HCT116 (cell line): Measurements from ENCODE around the gene RNF227. TPM values are rescaled to one million over a fixed set of nuclear protein-coding genes. Genes with fewer than 3 reads are reported as not detected.

Experiments
- ATAC-seq: fragments of 200-7000 bp; cut with Tn5 transposase; 2 replicates; pipeline ENCODE4 v1.9.1; 2020; ENCODE audit warnings: mild to moderate bottlenecking, moderate library complexity
- BruUV-seq: library from RNA; stranded (reverse); fragments of 400-500 nt; replicated peaks from 2 replicates; lab custom pipeline; 2021; lab: Mats Ljungman, UMichigan
- CTCF ChIA-PET: fragments of 300-600 bp; sonication (Branson Sonifier 250); formaldehyde crosslinking; loops from one replicate; lab custom pipeline; 2021; ENCODE audit warnings: antibody characterized with exemption; lab: Charles Lee
- POLR2A ChIA-PET: fragments of 300-600, 350-600 bp; sonication (Branson Sonifier 250); formaldehyde crosslinking; loops from one replicate; lab custom pipeline; 2021; ENCODE audit warnings: antibody characterized with exemption; lab: Charles Lee
- RAD21 ChIA-PET, 2 experiments: fragments of 300-600 bp; sonication (Branson Sonifier 250); formaldehyde crosslinking; loops; one replicate each; lab custom pipeline; 2023; ENCODE audit warnings: low total read pairs in 2 of 2; ENCODE audit not compliant: uncharacterized antibody in 2 of 2, unreplicated experiment in 2 of 2, low non-redundant PET in 1 of 2; lab: Charles Lee
- DNase-seq: peaks from one replicate; pipeline ENCODE4 v3.0.0-alpha.2; 2010; ENCODE audit warnings: low read depth, low spot score
- H2AFZ ChIP-seq: fragments of 200-600 bp; shearing (Covaris generic), sonication (generic); 2 replicates; pipeline ENCODE4 v1.6.1; 2017; ENCODE audit warnings: low read depth, mixed run types, mixed read lengths, antibody characterized with exemption, low read length; ENCODE audit not compliant: poor library complexity, severe bottlenecking
- H3K27ac ChIP-seq: 2 replicates; pipeline ENCODE4 v1.5.1; 2012; ENCODE audit warnings: low read depth, low read length
- H3K27me3 ChIP-seq: fragments of 200-600 bp; sonication (generic); 2 replicates; pipeline ENCODE4 v1.6.1; 2016; ENCODE audit warnings: mixed run types, low read length, mixed read lengths; ENCODE audit not compliant: insufficient read depth
- H3K36me3 ChIP-seq, 2 experiments: fragments of 200-500 bp in 1 of 2; fragments of 200-600 bp in 1 of 2; sonication (Bioruptor generic) in 1 of 2; sonication (generic) in 1 of 2; 2 replicates each; pipeline versions ENCODE4 v1.5.1 to v1.6.1; 2014 to 2016; ENCODE audit warnings: low read length in 2 of 2, inconsistent platforms in 1 of 2, mixed read lengths in 1 of 2, mixed run types in 1 of 2; ENCODE audit not compliant: insufficient read depth in 2 of 2, control insufficient read depth in 1 of 2
- H3K4me1 ChIP-seq, 2 experiments: fragments of 200-600 bp in 1 of 2; sonication (generic) in 1 of 2; 2 replicates each; pipeline versions ENCODE4 v1.5.1 to v1.6.1; 2012 to 2017; ENCODE audit warnings: low read length in 2 of 2, inconsistent platforms in 1 of 2, mild to moderate bottlenecking in 1 of 2, mixed read lengths in 1 of 2, mixed run types in 1 of 2, moderate library complexity in 1 of 2; ENCODE audit not compliant: insufficient read depth in 2 of 2, control insufficient read depth in 1 of 2
- H3K4me2 ChIP-seq: fragments of 200-600 bp; sonication (generic); 2 replicates; pipeline ENCODE4 v1.6.1; 2017; ENCODE audit warnings: mixed run types, low read length, mixed read lengths
- H3K4me3 ChIP-seq, 2 experiments: fragments of 200-600 bp in 1 of 2; sonication (generic) in 1 of 2; replicated peaks in 1 of 2; 2 replicates each; pipeline ENCODE4 v1.5.1; 2011 to 2016; ENCODE audit warnings: low read length in 2 of 2, control low read depth in 1 of 2, low read depth in 1 of 2, mild to moderate bottlenecking in 1 of 2, mixed read lengths in 1 of 2, mixed run types in 1 of 2
- H3K79me2 ChIP-seq: fragments of 200-600 bp; sonication (generic); 2 replicates; pipeline ENCODE4 v1.6.1; 2017; ENCODE audit warnings: mild to moderate bottlenecking, mixed run types, low read length, moderate library complexity, mixed read lengths; ENCODE audit not compliant: insufficient read depth
- H3K9ac ChIP-seq: fragments of 200-600 bp; sonication (generic); 2 replicates; pipeline ENCODE4 v1.6.1; 2016; ENCODE audit warnings: low read length, mixed read lengths
- H3K9me2 ChIP-seq: fragments of 200-600 bp; sonication (generic), shearing (Covaris generic); 2 replicates; pipeline ENCODE4 v1.6.1; 2017; ENCODE audit warnings: mixed run types, mild to moderate bottlenecking, moderate library complexity; ENCODE audit not compliant: insufficient read depth
- H3K9me3 ChIP-seq, 2 experiments: fragments of 200-500 bp in 1 of 2; fragments of 200-600 bp in 1 of 2; sonication (Bioruptor generic) in 1 of 2; sonication (generic) in 1 of 2; 2 replicates each; pipeline ENCODE4 v1.6.1; 2014 to 2017; ENCODE audit warnings: low read length in 2 of 2, mixed read lengths in 2 of 2, inconsistent platforms in 1 of 2, low read depth in 1 of 2, mild to moderate bottlenecking in 1 of 2, mixed run types in 1 of 2, moderate library complexity in 1 of 2; ENCODE audit not compliant: control insufficient read depth in 1 of 2, insufficient read depth in 1 of 2
- H4K20me1 ChIP-seq: fragments of 200-600 bp; sonication (generic), shearing (Covaris generic); 2 replicates; pipeline ENCODE4 v1.6.1; 2017; ENCODE audit warnings: mixed run types, mild to moderate bottlenecking, moderate library complexity; ENCODE audit not compliant: insufficient read depth
- ATF3 ChIP-seq: IDR thresholded peaks from 2 replicates; pipeline ENCODE4 v1.6.1; 2012
- CBX3 ChIP-seq: IDR thresholded peaks from 2 replicates; pipeline ENCODE4 v1.6.1; 2012; ENCODE audit warnings: low read depth
- CTCF ChIP-seq, 3 experiments: fragments of 200-600 bp in 1 of 3; sonication (generic) in 1 of 3; IDR thresholded peaks in 2 of 3; conservative IDR thresholded peaks in 1 of 3; 2 replicates each; pipeline ENCODE4 v1.5.1; 2012 to 2017; ENCODE audit warnings: low read depth in 2 of 3, low read length in 2 of 3, antibody characterized with exemption in 1 of 3, borderline replicate concordance in 1 of 3, control low read depth in 1 of 3, mild to moderate bottlenecking in 1 of 3, mixed read lengths in 1 of 3, mixed run types in 1 of 3, moderate library complexity in 1 of 3; ENCODE audit not compliant: insufficient read depth in 1 of 3
- EGR1 ChIP-seq: IDR thresholded peaks from 2 replicates; pipeline ENCODE4 v1.6.1; 2012; ENCODE audit warnings: low read depth
- ELF1 ChIP-seq: IDR thresholded peaks from 2 replicates; pipeline ENCODE4 v1.6.1; 2012; ENCODE audit warnings: low read depth, borderline replicate concordance
- EZH2 ChIP-seq: fragments of 200-600 bp; sonication (generic); IDR thresholded peaks from 2 replicates; pipeline ENCODE4 v1.6.1; 2017; ENCODE audit warnings: antibody characterized with exemption, mixed run types
- EZH2phosphoT487 ChIP-seq: fragments of 200-600 bp; IDR thresholded peaks from 2 replicates; pipeline ENCODE4 v1.6.1; 2018; ENCODE audit warnings: antibody characterized with exemption, borderline replicate concordance
- JUND ChIP-seq: IDR thresholded peaks from 2 replicates; pipeline ENCODE4 v1.6.1; 2012
- MAX ChIP-seq: IDR thresholded peaks from 2 replicates; pipeline ENCODE4 v1.6.1; 2012
- POLR2A ChIP-seq: IDR thresholded peaks from 2 replicates; pipeline ENCODE4 v1.7.0; 2011; ENCODE audit warnings: borderline replicate concordance; ENCODE audit not compliant: insufficient read depth, insufficient read length; ENCODE audit errors: extremely low read depth
- POLR2AphosphoS5 ChIP-seq: IDR thresholded peaks from 2 replicates; pipeline ENCODE4 v1.6.1; 2011; ENCODE audit warnings: mild to moderate bottlenecking, low read depth, low read length, moderate library complexity
- RAD21 ChIP-seq: IDR thresholded peaks from 2 replicates; pipeline ENCODE4 v1.6.1; 2012; ENCODE audit warnings: low read depth, mild to moderate bottlenecking
- REST ChIP-seq: IDR thresholded peaks from 2 replicates; pipeline ENCODE4 v1.6.1; 2012; ENCODE audit warnings: low read depth
- SP1 ChIP-seq: IDR thresholded peaks from 2 replicates; pipeline ENCODE4 v1.6.1; 2012; ENCODE audit warnings: low read depth
- SRF ChIP-seq: IDR thresholded peaks from 2 replicates; pipeline ENCODE4 v1.6.1; 2012; ENCODE audit warnings: low read depth
- TCF7L2 ChIP-seq: IDR thresholded peaks from 2 replicates; pipeline ENCODE4 v1.7.0; 2011; ENCODE audit warnings: borderline replicate concordance, inconsistent platforms; ENCODE audit not compliant: insufficient read depth, insufficient read length; ENCODE audit errors: extremely low read depth
- YY1 ChIP-seq: IDR thresholded peaks from 2 replicates; pipeline ENCODE4 v1.6.1; 2011; ENCODE audit warnings: low read length, low read depth, moderate library complexity, mild to moderate bottlenecking; ENCODE audit not compliant: insufficient replicate concordance; ENCODE audit errors: extremely low read depth
- ZBTB33 ChIP-seq: IDR thresholded peaks from 2 replicates; pipeline ENCODE4 v1.6.1; 2011; ENCODE audit warnings: mild to moderate bottlenecking, low read length, moderate library complexity; ENCODE audit not compliant: insufficient replicate concordance; ENCODE audit errors: extremely low read depth
- ZFX ChIP-seq: fragments of 450-650 bp; IDR thresholded peaks from 2 replicates; pipeline ENCODE4 v1.6.1; 2017
- ZNF274 ChIP-seq: fragments of 200-500 bp; sonication (Bioruptor generic); IDR thresholded peaks from 2 replicates; pipeline ENCODE4 v1.6.1; 2014; ENCODE audit warnings: mild to moderate bottlenecking, low read depth, low read length, inconsistent platforms
- intact Hi-C: fragments of 100-400 bp; cut with micrococcal nuclease; formaldehyde crosslinking; loops from 2 replicates; pipeline ENCODE4 v1.10.0; 2022
- total RNA-seq: library from RNA; stranded (reverse); gene quantifications from one replicate; pipeline ENCODE4 v1.2.1, GENCODE V29; 2021; ENCODE audit not compliant: unreplicated experiment

RNF227 gene
- total RNA-seq, 1 experiment from 2014 or later: 0.74 TPM

- TF ChIP-seq MAX: no peak
- no peak for TF ChIP-seq ZFX
- TF ChIP-seq EZH2phosphoT487: no peak
- TF ChIP-seq TCF7L2: no peak
- no peak for TF ChIP-seq YY1
- TF ChIP-seq ZNF274: no peak
- no peak for TF ChIP-seq EZH2
- TF ChIP-seq ZBTB33: no peak
- no peak for TF ChIP-seq JUND
- no peak for TF ChIP-seq RAD21
- TF ChIP-seq CTCF (IDR thresholded peaks at IDR 0.05 in 2 of 3, conservative IDR thresholded peaks at IDR 0.05 in 1 of 3; ENCODE audit: borderline replicate concordance in 1 of 3, insufficient read depth in 1 of 3, low read depth in 2 of 3, low read length in 2 of 3): no peak
- no peak for TF ChIP-seq SRF
- no peak for TF ChIP-seq ATF3
- TF ChIP-seq POLR2A: no peak
- TF ChIP-seq REST: no peak
- TF ChIP-seq ELF1: no peak
- no peak for TF ChIP-seq CBX3
- no peak for TF ChIP-seq POLR2AphosphoS5
- no peak for TF ChIP-seq EGR1
- TF ChIP-seq SP1: no peak
- Histone ChIP-seq H3K4me1 (no peaks in the 10 kb centered on the region), H3K9me3 (no peaks in the 10 kb centered on the region), H3K79me2 (no peaks in the 10 kb centered on the region), H3K9me2 (no peaks in the 10 kb centered on the region), H2AFZ (no peak overlapping the region), H3K4me2 (no peak overlapping the region), H3K27me3 (no peaks in the 10 kb centered on the region), H3K36me3 (peaks cover 45 to 52% of the 10 kb centered on the region in 2 experiments), H3K4me3 (no peak overlapping the region), H3K27ac (no peak overlapping the region), H4K20me1 (no peaks in the 10 kb centered on the region), H3K9ac (no peak overlapping the region)
- intact Hi-C loops: no loop called here
- no TSS peak for BruUV-seq
- POLR2A ChIA-PET: no interaction called here
- no peak for ATAC-seq
- CTCF ChIA-PET: interaction anchor here (1.4 kb wide), 1 partner anchor 94 kb away, joined by 3 read pairs; no protein-coding TSS in a partner anchor
- RAD21 ChIA-PET: no interaction called here
- DNase-seq: no peak
Observed at GRCh38 chr17:7947651-7948050, 31.6 kb upstream of the RNF227 start.
